GM23338 (cell line): ENCODE measurements around the gene RECQL5.

Experiments
- CREB1 ChIP-seq: fragments of 250-450 bp; sonication (Bioruptor Pico); IDR thresholded peaks from 2 replicates; pipeline ENCODE4 v1.5.0; 2020; ENCODE audit warnings: low read depth, mild to moderate bottlenecking, moderate library complexity
- EZH2 ChIP-seq: fragments of 200-600 bp; sonication (generic); IDR thresholded peaks from one replicate; pipeline ENCODE4 v1.8.0; 2017; ENCODE audit warnings: antibody characterized with exemption, mild to moderate bottlenecking, low read depth; ENCODE audit not compliant: unreplicated experiment
- EZH2phosphoT487 ChIP-seq: fragments of 200-600 bp; sonication (generic); IDR thresholded peaks from one replicate; pipeline ENCODE4 v1.8.1; 2018; ENCODE audit warnings: antibody characterized with exemption; ENCODE audit not compliant: unreplicated experiment
- JUNB ChIP-seq: IDR thresholded peaks from one replicate; pipeline ENCODE4 v1.6.1; 2016; ENCODE audit warnings: antibody characterized with exemption; ENCODE audit not compliant: unreplicated experiment
- POLR2AphosphoS5 ChIP-seq: IDR thresholded peaks from 2 replicates; pipeline ENCODE4 v1.6.1; 2016; ENCODE audit warnings: antibody characterized with exemption, low read depth
- STAT1 ChIP-seq: IDR thresholded peaks from one replicate; pipeline ENCODE4 v1.6.1; 2016; ENCODE audit warnings: antibody characterized with exemption; ENCODE audit not compliant: unreplicated experiment
- TF ChIP-seq, protein P1 (sequence below), 2 experiments: fragments of 200-600 bp in 1 of 2; sonication (generic) in 1 of 2; conservative IDR thresholded peaks; 2 replicates each; pipeline versions ENCODE4 v1.5.1 to v1.6.1; 2016 to 2017; ENCODE audit warnings: antibody characterized with exemption in 2 of 2, low read depth in 2 of 2, mild to moderate bottlenecking in 2 of 2, moderate library complexity in 1 of 2
- TF ChIP-seq, protein P2 (sequence below): IDR thresholded peaks from one replicate; pipeline ENCODE4 v1.6.1; 2018; ENCODE audit warnings: antibody characterized with exemption; ENCODE audit not compliant: unreplicated experiment

DNA sequence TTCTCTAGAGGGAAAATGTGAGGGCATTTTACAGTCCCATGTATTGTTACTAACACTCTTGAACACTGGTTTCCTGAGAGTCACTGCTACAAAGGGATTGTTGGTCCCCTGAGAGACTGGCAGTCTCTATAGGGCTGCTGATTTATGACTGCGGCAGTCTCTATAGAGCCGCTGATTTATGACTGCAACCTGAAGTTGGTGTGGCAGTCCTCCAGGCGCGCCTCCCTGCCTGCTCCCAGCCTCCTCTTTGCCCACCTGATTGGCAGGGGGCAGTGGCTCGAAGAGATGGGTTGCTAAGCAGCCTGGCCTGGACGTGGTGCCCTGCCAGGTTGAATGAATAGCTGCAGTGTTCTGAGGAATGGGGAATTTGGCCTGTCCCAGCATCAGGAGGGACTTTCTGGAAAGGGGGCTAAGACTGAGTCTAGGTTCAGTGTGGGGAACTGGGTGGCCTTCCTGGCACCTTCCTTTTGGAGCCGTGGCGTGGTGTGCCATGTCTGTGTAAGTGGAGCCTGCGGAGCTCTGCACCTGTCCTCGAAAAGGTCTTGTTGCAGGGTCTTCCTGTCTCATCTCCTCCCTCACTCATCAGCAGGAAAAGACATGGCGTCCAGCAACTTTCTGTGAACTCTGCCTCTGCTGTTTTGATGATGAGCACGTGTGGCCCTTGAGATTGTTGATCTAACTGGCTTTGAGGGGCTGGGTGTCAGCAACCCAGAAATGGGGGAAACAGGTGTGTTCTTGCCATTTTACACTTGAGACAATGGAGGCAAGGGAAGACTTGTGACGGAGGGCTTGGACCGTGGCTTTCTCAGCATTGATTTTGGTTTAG, 25.1 kb upstream of the RECQL5 start:
- TF ChIP-seq, protein P1, sequence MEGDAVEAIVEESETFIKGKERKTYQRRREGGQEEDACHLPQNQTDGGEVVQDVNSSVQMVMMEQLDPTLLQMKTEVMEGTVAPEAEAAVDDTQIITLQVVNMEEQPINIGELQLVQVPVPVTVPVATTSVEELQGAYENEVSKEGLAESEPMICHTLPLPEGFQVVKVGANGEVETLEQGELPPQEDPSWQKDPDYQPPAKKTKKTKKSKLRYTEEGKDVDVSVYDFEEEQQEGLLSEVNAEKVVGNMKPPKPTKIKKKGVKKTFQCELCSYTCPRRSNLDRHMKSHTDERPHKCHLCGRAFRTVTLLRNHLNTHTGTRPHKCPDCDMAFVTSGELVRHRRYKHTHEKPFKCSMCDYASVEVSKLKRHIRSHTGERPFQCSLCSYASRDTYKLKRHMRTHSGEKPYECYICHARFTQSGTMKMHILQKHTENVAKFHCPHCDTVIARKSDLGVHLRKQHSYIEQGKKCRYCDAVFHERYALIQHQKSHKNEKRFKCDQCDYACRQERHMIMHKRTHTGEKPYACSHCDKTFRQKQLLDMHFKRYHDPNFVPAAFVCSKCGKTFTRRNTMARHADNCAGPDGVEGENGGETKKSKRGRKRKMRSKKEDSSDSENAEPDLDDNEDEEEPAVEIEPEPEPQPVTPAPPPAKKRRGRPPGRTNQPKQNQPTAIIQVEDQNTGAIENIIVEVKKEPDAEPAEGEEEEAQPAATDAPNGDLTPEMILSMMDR (conservative IDR thresholded peaks at IDR 0.05; ENCODE audit: low read depth in 2 of 2): no peak
- TF ChIP-seq EZH2phosphoT487 (no peak), EZH2 (no peak), POLR2AphosphoS5 (no peak), CREB1 (CRISPR knock-in tag) (no peak), JUNB (no peak), STAT1 (no peak)
- TF ChIP-seq, protein P2, sequence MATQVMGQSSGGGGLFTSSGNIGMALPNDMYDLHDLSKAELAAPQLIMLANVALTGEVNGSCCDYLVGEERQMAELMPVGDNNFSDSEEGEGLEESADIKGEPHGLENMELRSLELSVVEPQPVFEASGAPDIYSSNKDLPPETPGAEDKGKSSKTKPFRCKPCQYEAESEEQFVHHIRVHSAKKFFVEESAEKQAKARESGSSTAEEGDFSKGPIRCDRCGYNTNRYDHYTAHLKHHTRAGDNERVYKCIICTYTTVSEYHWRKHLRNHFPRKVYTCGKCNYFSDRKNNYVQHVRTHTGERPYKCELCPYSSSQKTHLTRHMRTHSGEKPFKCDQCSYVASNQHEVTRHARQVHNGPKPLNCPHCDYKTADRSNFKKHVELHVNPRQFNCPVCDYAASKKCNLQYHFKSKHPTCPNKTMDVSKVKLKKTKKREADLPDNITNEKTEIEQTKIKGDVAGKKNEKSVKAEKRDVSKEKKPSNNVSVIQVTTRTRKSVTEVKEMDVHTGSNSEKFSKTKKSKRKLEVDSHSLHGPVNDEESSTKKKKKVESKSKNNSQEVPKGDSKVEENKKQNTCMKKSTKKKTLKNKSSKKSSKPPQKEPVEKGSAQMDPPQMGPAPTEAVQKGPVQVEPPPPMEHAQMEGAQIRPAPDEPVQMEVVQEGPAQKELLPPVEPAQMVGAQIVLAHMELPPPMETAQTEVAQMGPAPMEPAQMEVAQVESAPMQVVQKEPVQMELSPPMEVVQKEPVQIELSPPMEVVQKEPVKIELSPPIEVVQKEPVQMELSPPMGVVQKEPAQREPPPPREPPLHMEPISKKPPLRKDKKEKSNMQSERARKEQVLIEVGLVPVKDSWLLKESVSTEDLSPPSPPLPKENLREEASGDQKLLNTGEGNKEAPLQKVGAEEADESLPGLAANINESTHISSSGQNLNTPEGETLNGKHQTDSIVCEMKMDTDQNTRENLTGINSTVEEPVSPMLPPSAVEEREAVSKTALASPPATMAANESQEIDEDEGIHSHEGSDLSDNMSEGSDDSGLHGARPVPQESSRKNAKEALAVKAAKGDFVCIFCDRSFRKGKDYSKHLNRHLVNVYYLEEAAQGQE: no peak
